AML-193 (cell line): ENCODE data around the gene SHROOM1.

Source experiments
- DNase-seq, 2 experiments: peaks; one replicate each; lab custom pipeline; 2025; lab: John Stamatoyannopoulos, UW

Gene SHROOM1

DNA sequence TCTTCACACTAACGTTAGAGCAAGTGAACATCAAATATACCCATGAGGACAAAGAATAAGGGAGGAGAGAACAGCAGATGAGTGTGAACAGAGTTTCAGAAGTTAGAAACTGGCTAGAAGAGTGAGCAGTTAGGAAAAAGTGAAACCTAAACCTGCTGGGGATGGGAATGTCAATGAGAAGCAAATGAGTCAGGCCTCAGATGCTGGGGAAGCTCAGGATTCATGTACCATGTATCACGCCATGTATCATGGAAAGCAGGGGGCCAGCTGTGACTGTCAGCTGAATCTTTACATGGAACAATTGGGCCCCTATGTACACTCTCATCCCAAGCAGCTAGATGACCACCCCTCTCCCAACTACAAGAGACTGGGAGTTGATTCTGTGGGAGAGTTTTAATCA lies 19.6 kb upstream of the SHROOM1 start:
- no peak for DNase-seq

GRCh38 chr5:132849347-132849746 lies 18.9 kb upstream of the SHROOM1 start:
- no peak for DNase-seq

DNA sequence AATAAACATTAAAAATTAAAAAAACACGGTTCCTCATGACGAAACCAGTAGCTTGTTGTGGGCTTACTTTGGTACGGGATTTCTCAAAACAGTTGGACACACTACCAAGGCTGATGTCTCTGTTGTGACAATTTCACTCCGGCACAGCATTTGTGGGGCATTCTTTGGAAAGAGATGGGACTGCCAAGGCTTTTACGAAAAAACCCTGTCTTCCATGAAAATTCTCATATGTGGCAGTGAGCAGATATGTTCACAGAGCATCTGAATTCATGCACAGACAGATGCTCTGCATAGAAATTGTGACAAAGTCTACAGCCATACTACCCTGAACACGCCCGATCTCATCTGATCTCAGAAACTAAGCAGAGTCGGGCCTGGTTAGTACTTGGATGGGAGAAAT lies 17.8 kb upstream of the SHROOM1 start:
- no peak for DNase-seq

DNA sequence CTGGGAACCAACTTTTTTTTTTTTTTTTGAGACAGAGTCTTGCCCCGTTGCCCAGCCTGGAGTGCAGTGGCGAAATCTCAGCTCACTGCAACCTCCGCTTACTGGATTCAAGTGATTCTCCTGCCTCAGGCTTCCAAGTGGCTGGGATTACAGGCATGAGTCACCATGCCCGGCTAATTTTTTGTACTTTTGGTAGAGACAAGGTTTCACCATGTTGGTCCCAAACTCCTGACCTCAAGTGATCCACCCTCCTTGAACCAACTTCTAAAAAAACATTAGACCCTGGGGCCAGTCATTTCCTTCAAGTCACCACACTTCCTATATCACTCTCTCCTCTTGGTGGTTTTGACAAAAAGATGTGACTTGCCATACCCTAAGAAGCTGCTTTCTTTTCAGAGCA lies 10.9 kb upstream of the SHROOM1 start:
- no peak for DNase-seq

- no peak for DNase-seq
Measured at GRCh38 chr5:132840896-132841295, 10.4 kb upstream of the SHROOM1 start.

- DNase-seq, result no peak
Measured at GRCh38 chr5:132840313-132840712, 9.9 kb upstream of the SHROOM1 start.

GRCh38 chr5:132839426-132840301 lies 9.2 kb upstream of the SHROOM1 start:
- no peak for DNase-seq

- no peak for DNase-seq
Measured at GRCh38 chr5:132838516-132839282, 8.3 kb upstream of the SHROOM1 start.

DNA sequence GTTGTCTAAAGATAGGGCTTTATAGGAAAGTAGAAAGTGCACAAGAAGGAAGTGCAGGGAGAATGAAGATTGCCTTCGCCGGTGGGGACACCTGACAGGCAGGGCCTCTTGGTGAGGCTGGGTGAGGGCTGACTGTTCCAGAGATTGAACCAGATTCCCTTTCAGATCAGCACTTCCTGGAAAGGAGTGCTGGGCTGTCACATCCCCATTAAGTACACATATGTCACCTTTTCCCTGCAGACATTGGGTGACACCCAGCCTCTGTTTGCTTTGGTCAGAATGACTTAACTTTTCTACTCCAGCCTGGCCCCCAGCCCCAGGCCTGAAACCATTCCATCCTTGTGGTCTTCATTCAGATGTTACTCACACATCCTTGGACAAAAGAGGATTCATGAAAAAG lies 7.4 kb upstream of the SHROOM1 start:
- no peak for DNase-seq

DNA sequence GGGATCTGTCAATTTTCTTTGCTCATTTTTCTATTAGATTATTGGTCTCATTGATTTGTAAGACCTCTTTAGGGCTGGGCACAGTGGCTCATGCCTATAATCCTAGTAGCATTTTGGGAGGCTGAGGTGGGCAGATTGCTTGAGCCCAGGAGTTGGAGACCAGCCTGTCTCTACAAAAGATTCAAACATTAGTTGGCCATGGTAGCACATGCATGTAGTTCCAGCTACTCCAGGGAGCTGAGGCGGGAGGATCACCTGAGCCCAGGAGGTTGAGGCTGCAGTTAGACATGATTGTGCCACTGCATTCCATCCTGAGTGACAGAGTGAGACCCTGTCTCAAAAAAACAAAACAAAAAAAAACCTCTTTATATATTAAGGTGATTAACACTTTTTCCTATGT lies 6.4 kb upstream of the SHROOM1 start:
- no peak for DNase-seq

DNA sequence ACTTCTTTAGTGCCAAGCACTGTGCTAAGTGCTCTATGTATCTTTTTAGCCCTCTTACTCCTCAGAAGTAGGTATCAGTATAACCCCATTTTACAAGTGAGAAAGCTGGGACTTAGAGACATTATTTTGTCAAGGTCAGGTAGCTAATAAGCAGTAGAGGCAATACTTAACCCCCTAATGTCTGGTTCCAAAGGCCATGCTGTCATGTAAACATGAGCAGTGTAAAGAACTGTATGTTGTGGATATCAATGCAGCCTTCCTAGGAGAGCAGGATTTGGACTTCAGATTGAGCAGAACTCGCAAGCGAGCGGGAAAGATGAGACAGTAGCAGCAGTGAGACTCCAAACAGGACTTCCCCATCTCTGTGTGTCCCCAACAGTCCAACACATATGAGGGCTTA lies 3.6 kb upstream of the SHROOM1 start:
- DNase-seq, result no peak

DNA sequence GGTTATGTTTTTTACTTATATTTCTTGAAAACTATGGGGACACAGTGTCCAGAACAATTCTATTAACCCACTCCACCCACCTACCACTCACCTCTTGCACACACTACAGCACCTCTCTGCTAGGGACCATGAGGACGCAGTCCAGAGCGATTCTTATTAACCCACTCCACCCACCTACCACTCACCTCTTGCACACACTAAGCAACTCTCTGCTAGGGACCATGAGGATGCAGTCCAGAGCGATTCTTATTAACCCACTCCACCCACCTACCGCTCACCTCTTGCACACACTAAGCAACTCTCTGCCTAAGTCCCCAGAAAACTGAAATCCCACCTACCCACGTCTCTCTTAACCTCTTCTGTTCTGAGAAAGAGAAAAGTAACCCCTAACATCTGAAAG lies 2.2 kb upstream of the SHROOM1 start:
- no peak for DNase-seq

GRCh38 chr5:132831095-132831860 lies 831 bp upstream of the SHROOM1 start:
- DNase-seq, result no peak

DNA sequence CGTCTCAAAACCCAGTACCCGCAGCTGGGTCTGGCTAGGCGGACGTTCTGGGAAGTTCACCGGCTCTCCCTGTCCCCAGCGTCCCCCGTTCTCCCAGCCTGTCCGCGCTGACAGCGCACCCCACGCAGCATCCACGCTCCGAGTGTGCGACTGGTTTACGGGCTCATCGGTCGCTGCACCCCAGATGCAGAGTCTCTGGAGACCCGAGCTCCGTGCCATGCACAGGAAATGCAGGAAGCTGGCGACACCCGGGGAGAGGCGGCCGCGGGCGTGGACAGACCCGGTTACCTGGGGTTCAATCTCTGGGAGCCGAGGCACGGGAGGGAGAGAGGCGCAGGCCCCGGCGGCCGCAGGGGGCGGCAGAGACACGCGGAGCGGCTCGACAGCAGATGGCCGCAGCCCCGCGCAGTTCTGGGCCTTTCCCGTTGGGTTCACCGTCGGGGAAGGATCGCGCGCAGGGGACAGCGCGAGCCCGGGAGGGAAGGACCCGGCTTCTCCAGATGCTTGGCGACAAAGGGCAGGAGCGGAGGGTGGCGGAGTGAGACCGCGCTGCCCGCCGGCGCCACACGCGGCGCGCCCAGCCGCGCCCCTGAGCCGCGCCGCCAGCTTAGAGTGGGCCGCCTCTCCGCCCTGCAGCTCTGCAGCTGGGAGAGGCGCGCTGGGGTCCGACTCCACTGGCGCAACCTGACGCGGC lies 558 bp downstream of the SHROOM1 start:
- peak; percentile 37 to 49 for DNase-seq

DNA sequence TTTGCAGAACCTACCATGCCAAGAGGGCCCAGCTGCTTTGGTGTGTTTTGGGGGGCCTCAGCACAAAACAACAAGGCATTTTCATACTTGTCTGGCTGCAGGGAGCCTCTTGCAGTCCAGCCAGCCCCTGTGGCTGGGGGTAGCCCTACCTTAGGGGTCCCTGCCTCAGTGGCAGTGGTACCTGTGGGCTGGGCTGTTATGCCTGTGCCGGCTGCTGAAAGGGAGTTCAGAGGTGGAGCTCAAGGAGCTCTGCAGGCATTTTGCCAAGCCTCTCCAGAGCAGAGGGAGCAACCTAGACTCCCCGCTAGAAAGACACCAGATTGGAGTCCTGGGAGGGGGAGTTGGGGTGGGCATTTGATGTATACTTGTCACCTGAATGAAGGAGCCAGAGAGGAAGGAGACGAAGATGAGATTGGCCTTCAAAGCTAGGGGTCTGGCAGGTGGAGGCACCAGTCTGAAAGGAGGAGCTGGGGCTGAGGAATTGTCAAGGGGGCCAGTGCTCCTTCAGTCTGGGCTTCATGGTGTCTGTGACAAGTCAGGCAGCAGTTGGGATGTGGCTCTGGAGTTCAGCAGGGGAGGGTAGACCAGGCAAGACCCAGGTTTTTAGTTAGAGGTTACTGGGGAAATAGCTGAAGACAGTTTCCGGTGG lies 1.5 kb downstream of the SHROOM1 start:
- DNase-seq, result no peak

- no peak for DNase-seq
Measured at GRCh38 chr5:132827943-132828673, 2.3 kb downstream of the SHROOM1 start.

GRCh38 chr5:132826424-132827082 lies 3.9 kb downstream of the SHROOM1 start:
- DNase-seq, result no peak

DNA sequence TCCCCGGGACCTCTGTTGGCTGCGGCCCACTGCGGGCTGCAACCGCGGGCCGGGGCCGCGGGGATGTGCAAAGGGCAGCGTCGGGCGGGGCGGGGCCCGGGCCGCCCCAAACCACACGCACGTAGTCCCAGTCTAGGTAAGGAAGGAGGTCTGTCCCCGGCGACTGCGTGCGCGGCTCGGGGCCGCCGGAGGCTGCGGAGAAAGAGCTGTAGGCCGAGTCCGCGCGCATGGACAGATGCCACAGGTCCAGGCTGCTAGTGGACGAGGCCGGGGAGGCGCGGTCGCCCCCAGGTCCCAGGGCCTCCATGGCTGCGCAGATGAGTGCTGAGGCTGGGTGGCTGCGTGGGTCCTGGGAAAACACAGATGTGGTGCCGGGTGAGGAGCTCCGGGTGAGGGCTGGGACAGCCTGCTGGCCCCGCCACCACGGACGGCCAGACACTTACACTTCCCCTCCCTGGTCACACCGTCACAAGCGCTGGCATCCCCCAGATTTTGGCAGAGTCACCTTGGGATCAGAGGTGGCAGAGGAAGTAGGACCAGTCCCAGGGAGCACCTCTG lies 4.5 kb downstream of the SHROOM1 start:
- no peak for DNase-seq

DNA sequence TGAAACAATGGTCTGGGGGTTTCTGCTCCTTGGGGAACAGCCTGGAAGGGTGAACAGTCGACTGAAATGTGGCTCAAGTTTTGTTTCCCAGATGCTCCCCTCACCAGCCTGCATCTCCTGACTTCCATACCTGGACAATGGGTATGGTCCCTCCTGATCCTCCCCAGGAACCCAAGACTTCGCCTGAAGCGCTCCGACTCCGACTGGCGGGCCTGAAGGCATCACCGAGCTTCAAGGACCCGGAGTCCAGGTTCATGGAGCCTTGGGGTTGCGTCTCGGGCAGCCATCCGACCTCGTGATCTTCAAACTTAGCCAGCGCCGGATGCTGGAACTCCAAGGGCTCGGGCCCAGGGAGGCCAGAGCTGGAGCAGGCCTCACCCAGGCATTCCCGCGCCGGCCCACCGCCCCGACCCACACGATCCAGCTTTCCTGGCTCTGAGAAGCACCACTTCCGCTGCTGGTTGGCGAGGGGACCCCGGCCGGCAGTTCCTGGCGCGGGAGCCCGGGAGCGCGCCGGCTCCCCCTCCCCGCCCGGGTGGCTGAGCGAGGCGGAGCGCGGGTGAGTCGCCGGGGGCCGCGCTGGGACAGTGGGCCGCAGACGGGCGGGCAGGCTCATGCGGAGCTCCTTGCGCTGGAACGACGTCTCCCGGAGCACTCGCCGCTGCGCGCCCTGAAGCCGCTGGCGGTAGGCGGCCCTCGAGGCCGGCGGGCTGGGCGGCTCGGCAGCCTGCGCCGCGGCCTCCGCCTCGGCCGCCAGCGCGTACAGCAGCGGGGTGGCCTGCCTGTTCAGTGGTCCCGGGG lies 5.2 kb downstream of the SHROOM1 start:
- DNase-seq, result no peak
